WI38 (cell line): ENCODE results near the gene ALPP.

ENCODE experiments used
- H3K4me3 ChIP-seq: 2 replicates; pipeline ENCODE4 v1.5.1; 2011; ENCODE audit warnings: low read depth, mild to moderate bottlenecking, control low read depth, low read length
- CTCF ChIP-seq: IDR thresholded peaks from 2 replicates; pipeline ENCODE4 v1.5.1; 2012; ENCODE audit warnings: low read depth, mild to moderate bottlenecking, control low read depth, low read length

The ALPP gene

DNA sequence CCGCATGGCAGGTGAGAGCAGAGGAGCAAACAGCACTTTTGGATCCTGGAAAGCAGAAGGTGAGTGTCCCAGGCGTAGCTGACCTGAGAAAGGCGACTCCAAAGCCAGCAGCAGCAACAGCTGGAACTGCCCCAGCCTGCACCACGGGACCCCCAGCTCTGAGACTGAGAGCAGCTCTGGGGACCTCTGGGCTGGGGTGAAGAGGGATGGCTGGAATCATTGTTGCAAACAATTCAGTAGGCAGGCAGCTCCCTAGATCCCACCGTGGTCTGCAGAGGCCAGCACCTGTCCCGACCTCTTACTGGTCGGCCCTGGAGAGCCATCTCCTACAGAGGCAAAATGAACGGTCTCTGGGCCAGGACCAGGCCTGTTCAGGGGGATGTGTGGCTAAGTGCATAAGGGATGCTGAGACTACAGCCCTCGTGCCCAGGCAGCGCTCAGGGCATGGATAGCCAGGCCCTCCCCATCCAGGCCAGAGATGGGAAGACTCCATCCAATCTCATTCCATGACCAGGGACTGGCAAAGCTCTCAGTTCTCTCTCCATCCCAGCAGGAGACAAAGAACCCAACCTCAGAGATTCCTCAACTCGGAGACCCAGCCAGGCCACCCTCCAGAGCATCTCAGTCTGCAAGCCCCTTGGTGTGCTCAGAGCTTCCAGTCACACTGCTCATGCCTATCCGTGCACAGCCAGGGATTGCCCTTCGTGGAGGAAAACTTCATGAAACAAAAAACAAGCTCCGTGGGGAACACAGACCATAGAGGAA lies 38.2 kb upstream of the ALPP start:
- no peak for TF ChIP-seq CTCF
- H3K4me3 ChIP-seq = no peak overlapping the region

GRCh38 chr2:232341061-232341738 lies 37.4 kb upstream of the ALPP start:
- no peak overlapping the region for H3K4me3 ChIP-seq
- no peak for TF ChIP-seq CTCF

DNA sequence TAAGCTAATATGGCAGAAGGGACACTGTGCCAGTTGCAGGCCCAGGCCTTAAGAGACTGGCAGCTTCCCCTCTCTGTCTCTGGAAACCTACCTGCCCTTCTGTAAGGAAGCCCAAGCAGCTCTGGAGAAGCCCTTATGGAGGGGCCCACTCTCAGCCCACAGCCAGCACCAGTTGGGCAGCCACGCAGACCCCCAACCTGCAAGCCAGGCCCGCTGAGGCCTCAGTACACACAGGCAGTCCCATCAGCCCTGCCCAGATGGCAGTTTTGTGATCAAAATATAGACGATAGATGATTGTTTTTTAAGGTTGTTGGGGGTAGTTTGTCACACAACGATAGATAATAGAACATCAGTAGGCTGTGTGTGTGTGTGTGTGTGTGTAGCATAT lies 36.8 kb upstream of the ALPP start:
- no peak for TF ChIP-seq CTCF
- no peak overlapping the region for H3K4me3 ChIP-seq

DNA sequence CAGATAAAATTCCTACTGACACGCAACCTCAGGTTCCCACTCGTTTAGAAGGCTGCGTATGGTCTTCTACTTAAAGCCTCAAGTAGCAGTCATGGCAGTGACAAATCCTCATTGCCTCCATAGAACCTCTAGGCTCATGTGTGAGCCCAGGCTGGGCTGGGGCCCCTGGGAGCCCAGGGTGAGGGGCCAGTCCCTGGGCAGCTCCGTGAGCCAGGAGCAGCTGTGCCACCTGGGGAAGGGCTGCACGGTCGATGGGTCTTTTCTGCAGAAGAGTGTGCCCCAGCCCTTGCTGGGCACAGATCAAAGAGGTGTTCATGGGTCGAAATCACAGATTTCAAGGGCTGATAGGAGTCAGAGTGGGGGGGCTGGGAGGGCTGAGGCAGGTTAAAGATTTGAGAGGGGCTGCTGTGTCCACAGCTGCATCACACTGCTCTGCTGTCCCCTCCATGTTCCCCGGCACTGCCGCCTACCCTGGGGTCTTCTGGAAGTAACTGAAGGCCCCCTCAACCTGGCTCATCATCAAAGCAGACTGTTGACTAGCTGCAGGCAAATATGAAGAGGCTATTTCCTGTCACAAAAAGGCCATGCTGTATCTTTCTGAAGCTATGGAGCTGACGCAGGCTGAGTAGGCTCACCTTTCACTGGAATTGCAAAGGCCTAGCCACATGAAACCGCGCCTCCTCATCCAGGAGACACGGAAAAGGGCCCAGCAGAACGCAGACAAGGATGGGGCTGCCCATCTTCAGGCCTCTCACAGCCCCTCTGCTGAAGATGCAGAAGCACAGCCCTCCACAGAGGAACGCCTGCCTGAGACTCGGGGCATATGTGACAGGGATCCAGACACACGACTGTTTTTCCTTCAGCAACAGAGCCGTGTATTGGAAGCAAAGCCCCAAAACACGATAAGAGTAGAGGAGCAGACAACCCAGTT lies 35.7 kb upstream of the ALPP start:
- no peak for TF ChIP-seq CTCF

DNA sequence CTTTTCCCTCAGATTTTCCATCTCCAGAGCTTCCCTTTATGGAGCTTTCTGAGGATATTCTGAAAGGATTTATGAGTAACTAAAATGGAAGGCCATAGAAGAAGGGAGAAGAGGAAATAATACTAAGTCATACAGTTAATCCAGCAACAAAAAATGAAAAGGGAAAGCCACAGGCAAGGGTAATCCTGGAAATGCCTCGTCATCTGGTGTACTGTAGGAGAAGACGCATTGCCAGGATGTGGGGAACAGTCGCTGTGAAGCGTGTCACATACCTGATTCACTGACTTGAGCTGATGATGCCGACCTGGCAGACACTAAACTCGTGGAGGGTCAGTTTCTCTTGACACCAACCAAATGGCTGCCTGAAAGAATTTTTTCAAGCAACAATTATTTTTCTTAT lies 34.7 kb upstream of the ALPP start:
- TF ChIP-seq CTCF = no peak
- no peak overlapping the region for H3K4me3 ChIP-seq

More for the DNA sequence above, 35.7 kb upstream of the ALPP start:
- no peak overlapping the region for H3K4me3 ChIP-seq

- no peak overlapping the region for H3K4me3 ChIP-seq
- no peak for TF ChIP-seq CTCF
These were observed 33.3 kb upstream of the ALPP start for GRCh38 chr2:232345251-232345650.
